ENCODE data around the gene DEFB132. TPM values are rescaled to one million over a fixed set of nuclear protein-coding genes. Genes with fewer than 3 reads are reported as not detected.

Gene DEFB132
- total RNA-seq, 2 donors from 2014 or later = not detected

DNA sequence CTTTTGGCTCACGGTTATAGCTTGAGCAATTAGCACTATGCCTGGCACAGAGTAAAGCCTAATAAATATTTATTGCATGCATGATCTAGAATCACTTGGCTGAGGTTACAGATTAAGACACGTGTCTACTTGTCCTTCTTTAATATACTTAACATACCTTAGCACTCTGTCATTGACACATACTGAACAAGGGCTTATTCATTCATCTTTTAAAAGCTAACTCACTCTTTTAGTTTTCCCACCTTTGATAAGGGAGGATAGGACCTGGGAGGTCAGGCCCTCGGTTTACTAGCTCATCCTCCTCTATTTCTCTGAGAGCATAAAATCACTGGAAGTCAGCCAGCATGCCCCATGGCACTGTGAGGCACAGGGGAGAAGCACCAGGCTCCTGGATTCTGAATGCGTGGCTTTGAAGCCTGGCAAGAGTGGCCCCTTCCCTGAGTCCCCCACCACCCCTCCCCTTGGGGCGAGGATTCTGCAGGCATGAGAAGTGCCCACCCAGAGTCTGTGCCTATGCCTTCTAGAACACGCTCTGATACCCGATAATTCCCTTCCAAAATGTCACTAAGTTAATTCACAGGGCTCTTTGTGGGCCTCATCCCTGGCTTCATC lies 51.0 kb downstream of the DEFB132 start:
- Histone ChIP-seq H3K36me3 (no peaks in the 10 kb centered on the region), H3K4me1 (no peaks in the 10 kb centered on the region), H3K27ac (no peak overlapping the region), H3K4me3 (no peak overlapping the region), H3K9me3 (no peaks in the 10 kb centered on the region), H3K9ac (ENCODE audit: low read depth in 2 of 2, low read length in 2 of 2) (no peak overlapping the region), H3K27me3 (no peaks in the 10 kb centered on the region)
- TF ChIP-seq, protein P1, sequence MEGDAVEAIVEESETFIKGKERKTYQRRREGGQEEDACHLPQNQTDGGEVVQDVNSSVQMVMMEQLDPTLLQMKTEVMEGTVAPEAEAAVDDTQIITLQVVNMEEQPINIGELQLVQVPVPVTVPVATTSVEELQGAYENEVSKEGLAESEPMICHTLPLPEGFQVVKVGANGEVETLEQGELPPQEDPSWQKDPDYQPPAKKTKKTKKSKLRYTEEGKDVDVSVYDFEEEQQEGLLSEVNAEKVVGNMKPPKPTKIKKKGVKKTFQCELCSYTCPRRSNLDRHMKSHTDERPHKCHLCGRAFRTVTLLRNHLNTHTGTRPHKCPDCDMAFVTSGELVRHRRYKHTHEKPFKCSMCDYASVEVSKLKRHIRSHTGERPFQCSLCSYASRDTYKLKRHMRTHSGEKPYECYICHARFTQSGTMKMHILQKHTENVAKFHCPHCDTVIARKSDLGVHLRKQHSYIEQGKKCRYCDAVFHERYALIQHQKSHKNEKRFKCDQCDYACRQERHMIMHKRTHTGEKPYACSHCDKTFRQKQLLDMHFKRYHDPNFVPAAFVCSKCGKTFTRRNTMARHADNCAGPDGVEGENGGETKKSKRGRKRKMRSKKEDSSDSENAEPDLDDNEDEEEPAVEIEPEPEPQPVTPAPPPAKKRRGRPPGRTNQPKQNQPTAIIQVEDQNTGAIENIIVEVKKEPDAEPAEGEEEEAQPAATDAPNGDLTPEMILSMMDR (IDR thresholded peaks at IDR 0.05) = no peak
- intact Hi-C loops (cut with DNase I) = no loop called here
- no peak for DNase-seq

DNA sequence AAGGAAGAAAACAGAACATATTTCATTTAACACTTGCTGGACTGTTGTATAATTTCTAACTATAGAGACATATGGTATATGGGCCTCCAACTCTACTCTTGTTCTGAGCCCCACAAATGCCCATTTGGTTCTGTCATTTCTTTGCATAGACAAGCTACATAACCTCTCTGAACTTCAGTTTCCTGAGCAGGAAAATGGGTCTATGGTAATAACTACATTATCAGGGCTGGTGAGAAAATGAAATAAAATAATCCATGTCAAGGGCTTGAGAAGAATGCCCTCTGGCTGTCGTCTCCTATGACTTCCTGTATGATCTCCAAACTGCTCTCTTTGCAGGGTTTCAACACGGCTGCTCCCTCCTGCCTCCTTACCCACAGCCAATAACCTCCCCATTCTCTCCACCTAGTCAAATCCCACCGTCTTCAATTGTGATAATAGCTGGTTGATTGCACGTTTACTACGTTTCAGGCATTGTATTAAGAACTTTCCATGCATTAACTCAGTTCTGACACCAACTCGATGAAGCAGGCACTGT lies 51.8 kb downstream of the DEFB132 start:
- intact Hi-C loops (cut with DNase I) = no loop called here
- Histone ChIP-seq H3K27ac (peak overlapping the region; percentile 50), H3K9me3 (no peaks in the 10 kb centered on the region), H3K9ac (ENCODE audit: low read depth in 2 of 2, low read length in 2 of 2) (no peak overlapping the region), H3K4me1 (no peaks in the 10 kb centered on the region), H3K4me3 (no peak overlapping the region), H3K27me3 (no peaks in the 10 kb centered on the region), H3K36me3 (no peaks in the 10 kb centered on the region)
- TF ChIP-seq, protein P1 (IDR thresholded peaks at IDR 0.05) = no peak
- DNase-seq = no peak

GRCh38 chr20:309841-310644 lies 52.5 kb downstream of the DEFB132 start:
- intact Hi-C loops (cut with DNase I) = no loop called here
- DNase-seq = peak; percentile 91
- TF ChIP-seq, protein P1 (IDR thresholded peaks at IDR 0.05) = no peak

DNA sequence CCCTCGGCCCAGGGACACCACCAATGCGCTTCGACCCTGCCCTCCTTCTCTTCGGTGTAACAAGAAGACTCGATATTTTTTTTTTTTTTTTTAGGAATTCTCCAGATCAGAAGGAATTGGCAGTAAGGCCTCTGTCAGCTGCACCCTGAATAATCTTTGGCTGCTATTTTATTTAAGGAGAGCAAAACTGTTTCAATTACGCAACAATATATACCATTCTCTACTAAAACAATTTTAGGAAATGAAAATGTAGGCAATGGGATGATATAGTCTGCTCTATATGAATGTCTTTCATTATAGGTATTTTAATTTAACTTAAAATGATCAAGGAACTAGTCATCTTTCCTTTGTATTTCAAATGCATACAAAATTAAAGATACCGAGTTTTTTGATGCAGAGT lies 53.1 kb downstream of the DEFB132 start:
- Histone ChIP-seq H3K36me3 (no peaks in the 10 kb centered on the region), H3K9ac (ENCODE audit: low read depth in 2 of 2, low read length in 2 of 2) (no peak overlapping the region), H3K9me3 (no peaks in the 10 kb centered on the region), H3K4me1 (no peaks in the 10 kb centered on the region), H3K27me3 (no peaks in the 10 kb centered on the region), H3K27ac (no peak overlapping the region), H3K4me3 (no peak overlapping the region)
- intact Hi-C loops (cut with DNase I) = no loop called here
- no peak for DNase-seq
- TF ChIP-seq, protein P1 (IDR thresholded peaks at IDR 0.05) = no peak

More at GRCh38 chr20:309841-310644, 52.5 kb downstream of the DEFB132 start:
- no peaks in the 10 kb centered on the region for H3K27me3 ChIP-seq
- no peak overlapping the region for H3K9ac ChIP-seq (ENCODE audit: low read depth in 2 of 2, low read length in 2 of 2)
- H3K4me3 ChIP-seq = peak overlapping the region; percentile 13
- no peaks in the 10 kb centered on the region for H3K36me3 ChIP-seq
- peak overlapping the region; percentile 50 for H3K27ac ChIP-seq
- H3K4me1 ChIP-seq = no peaks in the 10 kb centered on the region
- no peaks in the 10 kb centered on the region for H3K9me3 ChIP-seq

Other genes starting within 250 kb of the DEFB132 start
- not detected for gene DEFB125, start 170.1 kb upstream of the DEFB132 start, total RNA-seq
- not detected for gene DEFB126, start 115.1 kb upstream of the DEFB132 start, total RNA-seq
- not detected for gene DEFB127, start 100.3 kb upstream of the DEFB132 start, total RNA-seq
- gene DEFB128, start 68.0 kb upstream of the DEFB132 start, total RNA-seq = not detected
- gene DEFB129, start 30.5 kb upstream of the DEFB132 start, total RNA-seq = not detected
- 1 to 10 TPM; 7.9 to 8.2 TPM for gene C20orf96, start 33.0 kb downstream of the DEFB132 start, total RNA-seq
- 10 to 100 TPM; 13.7 to 15.6 TPM for gene ZCCHC3, start 39.8 kb downstream of the DEFB132 start, total RNA-seq
- gene SOX12, start 67.8 kb downstream of the DEFB132 start, total RNA-seq = 1 to 10 TPM; 5.0 to 7.5 TPM
- 10 to 100 TPM; 11.2 to 18.3 TPM for gene NRSN2, start 89.4 kb downstream of the DEFB132 start, total RNA-seq
- 10 to 100 TPM; 13.5 to 48.5 TPM for gene TRIB3, start 123.0 kb downstream of the DEFB132 start, total RNA-seq
- 100 to 1,000 TPM; 134 to 169 TPM for gene RBCK1, start 150.6 kb downstream of the DEFB132 start, total RNA-seq
- 10 to 100 TPM; 25.4 to 31.9 TPM for gene TBC1D20, start 204.8 kb downstream of the DEFB132 start, total RNA-seq

All from colonic mucosa (tissue), 4 donors.